ENCODE data around the gene SLC22A5.
"Not testable (repeated sequence)": the region's sequence is repeated elsewhere in the genome, so short reads cannot be mapped to it uniquely, and the experiment has no call there.

SLC22A5 gene

DNA sequence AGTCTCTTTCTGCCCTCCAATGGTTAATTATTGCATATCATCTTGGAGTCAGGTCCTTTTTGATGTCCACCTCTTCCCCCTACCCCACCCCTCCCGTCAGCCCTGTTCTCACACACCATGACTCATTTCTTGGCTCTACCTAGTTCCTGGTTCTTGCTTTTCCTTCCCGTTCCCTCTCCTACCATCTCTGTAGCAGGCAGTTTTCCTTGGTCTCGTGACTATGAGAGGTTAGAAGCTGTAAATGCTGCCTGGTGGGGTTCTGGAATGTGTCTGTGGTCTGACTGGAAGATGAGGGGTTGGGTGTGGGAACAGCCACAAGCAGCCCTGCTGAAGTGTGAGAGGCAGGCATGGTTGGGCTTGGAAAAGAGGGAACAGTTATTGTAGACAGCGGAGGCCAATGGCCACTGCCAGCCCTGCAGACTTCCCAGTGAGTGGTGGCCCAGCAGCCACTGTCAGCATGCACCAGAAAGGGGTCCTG, 18.2 kb downstream of the SLC22A5 start:
- DNase-seq (ENCODE audit: low spot score), result peak; percentile 99
- peak; percentile 97 for FAIRE-seq

DNA sequence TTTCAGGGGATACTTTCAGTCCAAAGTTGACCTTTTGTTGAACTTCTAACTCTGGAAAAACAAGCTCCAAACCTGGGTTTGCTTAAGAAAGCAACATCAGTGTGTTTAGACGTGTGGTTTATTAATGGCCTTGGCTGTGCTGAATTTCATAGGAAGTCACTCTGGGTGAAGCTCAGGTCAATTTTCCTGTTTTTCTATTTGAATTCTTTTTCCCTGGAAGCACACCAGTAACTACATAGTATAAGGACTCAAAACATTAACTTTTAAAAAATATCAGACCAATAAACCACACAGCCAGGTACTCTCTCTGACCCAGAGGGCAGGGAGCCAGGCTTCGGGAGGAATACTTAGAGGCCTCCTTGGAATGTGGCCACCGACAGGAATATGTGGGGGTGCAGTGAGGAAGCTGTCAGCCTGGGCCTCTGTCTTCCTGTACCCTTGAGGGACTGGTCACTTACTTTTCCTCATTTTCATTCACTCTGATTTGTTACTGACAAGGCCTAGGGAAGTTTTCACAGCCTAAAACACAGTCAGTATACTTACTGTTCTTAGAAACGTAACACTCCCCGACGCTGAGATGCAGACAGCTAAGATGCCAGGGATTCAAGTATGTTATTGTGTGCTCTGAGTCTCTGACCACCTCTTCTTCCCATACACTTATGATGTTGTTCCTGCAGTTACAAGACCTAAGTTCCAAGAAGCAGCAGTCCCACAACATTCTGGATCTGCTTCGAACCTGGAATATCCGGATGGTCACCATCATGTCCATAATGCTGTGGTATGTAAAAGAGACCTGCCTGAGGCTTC, 18.9 kb downstream of the SLC22A5 start:
- FAIRE-seq (peak; percentile 70), DNase-seq (ENCODE audit: low spot score) (peak; percentile 35)

DNA sequence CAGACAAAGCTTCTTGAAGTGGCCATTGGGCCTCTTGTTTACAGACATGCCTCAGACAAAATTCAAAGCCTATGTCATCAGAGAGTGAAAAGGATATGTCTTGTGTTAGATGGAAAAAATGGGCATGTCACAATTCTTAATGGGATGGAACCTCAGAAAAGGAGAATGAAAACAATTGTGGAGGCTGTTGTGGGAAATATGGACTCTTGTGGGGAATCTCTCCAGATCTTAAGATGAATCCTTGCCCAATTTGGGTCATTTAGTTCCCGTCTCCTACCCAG, 19.5 kb downstream of the SLC22A5 start:
- DNase-seq (ENCODE audit: low spot score) (no peak), FAIRE-seq (no peak)

DNA sequence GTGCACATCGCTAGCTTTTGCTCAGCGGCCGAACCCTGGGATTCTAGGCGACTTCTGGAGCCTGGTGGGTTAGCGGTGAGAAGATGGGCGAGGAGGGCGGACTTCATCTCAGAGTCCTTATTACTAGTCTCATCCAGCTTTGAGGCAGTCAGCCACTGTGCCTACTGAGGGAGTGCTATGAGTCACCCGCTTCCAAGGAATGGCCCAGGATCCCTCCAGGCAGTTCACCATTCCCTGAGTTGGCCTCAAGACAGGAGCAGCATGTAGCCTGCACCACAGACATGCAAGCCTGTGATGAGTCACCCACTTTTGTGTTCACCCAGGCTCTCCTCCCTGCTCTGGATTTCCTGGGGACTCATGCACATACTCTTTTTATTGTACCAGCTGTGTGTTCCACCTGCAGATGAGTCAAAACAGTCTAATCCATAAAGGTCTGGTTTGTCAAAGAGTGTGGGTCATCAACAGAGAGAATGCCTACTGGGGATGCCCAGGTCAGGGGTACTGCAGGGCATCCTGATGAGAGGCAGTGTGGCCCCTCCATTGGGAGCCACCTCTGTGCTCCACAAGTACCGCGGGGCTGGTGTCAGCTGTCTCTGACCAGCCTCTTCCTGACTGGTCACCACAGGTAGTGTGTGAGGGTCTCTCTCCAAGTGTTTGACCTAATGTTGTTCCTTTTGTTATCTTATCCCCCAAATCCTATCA, 20.2 kb downstream of the SLC22A5 start:
- FAIRE-seq (peak; percentile 98), DNase-seq (ENCODE audit: low spot score) (peak; percentile 99)

DNA sequence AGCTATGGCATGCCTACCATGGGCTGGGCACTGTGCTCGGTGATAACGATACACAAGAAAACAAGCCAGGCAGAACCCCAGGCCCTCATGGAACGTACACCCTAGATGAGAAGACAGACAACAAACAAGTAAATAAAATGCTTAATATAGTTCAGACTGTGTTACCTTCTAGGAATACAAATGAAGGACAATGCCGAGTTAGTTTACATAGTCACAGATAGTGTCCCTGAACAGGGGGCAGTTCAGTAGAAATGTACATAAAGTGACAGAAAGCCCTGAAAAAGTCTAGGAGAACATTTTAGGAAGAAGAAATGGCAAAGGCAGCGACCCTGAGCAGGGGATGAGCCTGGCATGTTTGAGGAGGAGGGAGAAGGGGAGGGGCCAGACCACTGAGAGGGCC, 21.7 kb downstream of the SLC22A5 start:
- DNase-seq (ENCODE audit: low spot score) (no peak), FAIRE-seq (no peak)

DNA sequence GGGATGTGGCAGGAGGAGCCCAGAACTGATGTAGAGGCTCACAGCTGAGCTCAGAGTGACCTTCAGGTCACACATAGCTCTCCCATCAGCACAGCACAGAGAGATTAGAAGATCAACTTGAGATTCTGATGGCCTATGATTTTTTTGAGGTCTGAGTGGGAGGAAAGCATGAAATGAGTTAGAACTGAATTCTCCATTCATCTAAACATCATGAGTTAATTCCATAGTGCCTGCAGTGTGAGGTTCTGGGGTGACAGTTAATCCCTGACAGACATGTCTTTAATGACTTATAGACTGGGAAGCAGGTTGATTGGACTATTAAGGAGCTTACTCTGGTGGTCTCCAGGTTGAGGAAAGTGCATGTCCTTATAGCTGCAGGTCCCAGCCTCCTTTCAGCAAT, 22.4 kb downstream of the SLC22A5 start:
- DNase-seq (ENCODE audit: low spot score) (no peak), FAIRE-seq (no peak)

DNA sequence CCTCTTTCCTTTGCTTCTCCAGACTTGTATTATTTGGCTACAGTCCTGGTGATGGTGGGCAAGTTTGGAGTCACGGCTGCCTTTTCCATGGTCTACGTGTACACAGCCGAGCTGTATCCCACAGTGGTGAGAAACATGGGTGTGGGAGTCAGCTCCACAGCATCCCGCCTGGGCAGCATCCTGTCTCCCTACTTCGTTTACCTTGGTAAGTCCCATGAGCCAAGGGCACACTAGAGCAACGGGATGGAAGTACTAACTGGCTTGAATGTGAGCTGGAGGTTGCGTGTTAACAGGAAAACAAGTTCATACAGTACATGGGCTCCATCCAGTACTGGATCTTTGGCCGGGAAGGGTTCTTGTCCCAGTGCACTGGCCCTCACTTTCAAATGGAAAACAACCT, 22.9 kb downstream of the SLC22A5 start:
- FAIRE-seq (no peak), DNase-seq (ENCODE audit: low spot score) (no peak)

DNA sequence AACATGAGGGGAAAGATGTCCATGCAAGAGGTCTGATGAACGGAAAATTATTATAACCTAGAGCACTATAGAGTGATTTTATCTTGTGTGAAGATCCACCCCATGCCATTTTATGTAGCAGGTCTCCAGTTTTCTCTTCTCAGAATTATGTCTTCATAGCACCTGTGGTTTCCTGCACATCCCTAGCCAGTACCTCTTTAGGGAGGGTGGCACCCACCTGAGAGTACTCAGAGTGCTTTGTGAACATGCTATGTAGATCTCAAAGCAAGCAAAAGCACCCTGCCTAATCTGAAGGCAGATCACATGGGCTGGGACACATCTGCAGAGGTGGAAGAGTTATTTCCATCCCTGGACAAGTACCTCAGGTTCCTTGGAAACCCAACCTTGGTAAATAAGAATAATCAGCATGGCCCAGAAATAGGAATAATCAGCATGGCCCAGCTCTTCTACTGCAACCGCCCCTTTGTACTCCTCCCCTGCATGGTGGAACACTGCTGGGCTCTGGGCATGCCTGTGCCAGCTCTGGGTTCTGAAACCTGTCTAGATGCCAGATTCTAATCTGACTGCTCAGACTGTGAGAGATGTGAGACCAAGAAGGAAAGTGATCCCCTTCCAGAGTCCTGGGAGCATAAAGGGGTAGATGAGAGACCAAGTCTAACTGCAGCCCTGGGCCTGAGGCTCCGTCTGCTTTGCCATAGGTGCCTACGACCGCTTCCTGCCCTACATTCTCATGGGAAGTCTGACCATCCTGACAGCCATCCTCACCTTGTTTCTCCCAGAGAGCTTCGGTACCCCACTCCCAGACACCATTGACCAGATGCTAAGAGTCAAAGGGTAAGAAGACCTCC, 23.7 kb downstream of the SLC22A5 start:
- no peak for FAIRE-seq
- no peak for DNase-seq (ENCODE audit: low spot score)

DNA sequence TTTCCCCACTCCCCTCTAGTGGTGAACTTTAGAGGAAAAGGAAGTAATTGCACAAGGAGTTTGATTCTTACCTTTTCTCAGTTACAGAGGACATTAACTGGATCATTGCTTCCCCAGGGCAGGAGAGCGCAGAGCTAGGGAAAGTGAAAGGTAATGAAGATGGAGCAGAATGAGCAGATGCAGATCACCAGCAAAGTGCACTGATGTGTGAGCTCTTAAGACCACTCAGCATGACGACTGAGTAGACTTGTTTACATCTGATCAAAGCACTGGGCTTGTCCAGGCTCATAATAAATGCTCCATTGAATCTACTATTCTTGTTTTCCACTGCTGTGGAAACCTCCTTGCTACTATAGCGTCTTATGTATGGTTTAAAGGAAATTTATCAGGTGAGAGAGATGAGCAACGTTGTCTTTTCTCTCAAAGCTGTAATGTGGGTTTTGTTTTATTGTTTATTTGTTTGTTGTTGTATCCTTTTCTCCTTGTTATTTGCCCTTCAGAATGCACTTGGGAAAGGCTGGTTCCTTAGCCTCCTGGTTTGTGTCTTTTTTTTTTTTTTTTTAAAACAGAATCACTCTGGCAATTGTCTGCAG, 25.3 kb downstream of the SLC22A5 start:
- DNase-seq (ENCODE audit: low spot score) (no peak), FAIRE-seq (no peak)

DNA sequence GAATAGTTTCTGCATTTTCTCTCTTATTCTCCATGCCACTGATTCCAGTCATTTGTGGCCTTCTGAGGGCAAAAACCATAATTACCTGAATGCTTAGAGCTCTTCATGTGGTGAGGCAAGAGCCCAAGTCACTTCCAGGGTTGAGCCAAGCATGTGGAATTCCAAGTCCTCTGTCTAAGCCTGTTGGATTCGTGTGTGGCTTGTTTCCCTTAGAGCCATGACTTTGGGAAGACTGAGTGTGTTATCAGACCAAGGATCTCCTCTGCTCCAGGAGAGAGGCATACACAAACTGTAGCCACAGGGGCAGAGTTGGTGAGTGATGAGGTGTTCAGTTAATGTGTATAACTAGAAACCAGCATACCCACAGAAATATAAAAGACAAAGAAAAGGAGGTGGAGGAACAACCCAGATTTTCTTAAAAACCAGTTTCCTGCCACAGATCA, 27.1 kb downstream of the SLC22A5 start:
- DNase-seq (ENCODE audit: low spot score), result no peak
- FAIRE-seq, result no peak

DNA sequence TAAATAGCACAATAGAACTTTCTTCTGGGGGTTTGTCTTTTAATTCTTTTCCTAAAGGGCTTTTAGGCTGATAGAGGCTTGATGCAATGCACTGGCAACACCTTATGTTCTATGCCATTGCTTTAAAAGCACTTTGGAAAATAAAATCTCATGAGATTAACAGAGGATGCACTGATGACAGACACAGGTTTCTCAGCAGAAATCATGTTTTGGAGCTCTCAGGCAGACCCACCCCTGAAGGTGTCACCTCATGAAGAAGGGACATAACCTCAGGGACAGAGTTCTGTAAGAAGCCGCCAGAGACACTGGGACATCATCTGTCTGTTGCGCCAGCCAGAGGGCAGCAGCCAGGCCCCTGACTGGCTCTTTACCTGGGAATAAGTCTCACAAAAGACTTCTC, 27.7 kb downstream of the SLC22A5 start:
- FAIRE-seq, result no peak
- DNase-seq (ENCODE audit: low spot score), result no peak

DNA sequence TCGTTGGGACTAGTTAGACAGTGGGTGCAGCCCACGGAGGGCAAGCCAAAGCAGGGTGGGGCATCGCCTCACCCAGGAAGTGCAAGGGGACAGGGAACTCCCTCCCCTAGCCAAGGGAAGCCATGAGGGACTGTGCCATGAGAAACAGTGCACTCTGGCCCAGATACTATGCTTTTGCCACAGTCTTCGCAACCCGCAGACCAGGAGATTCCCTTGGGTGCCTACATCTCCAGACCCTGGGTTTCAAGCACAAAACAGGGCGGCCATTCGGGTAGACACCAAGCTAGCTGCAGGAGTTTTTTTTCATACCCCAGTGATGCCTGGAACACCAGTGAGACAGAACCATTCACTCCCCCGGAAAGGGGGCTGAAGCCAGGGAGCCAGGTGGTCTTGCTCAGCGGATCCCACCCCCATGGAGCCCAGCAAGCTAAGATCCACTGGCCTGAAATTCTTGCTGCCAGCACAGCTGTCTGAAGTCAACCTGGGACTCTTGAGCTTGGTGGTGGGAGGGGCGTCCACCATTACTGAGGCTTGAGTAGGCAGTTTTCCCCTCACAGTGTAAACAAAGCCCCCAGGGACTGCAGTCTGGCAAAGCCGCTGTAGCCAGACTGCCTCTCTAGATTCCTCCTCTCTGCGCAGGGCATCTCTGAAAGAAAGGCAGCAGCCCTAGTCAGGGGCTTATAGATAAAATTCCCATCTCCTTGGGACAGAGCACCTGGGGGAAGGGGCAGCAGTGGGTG, 28.6 kb downstream of the SLC22A5 start:
- FAIRE-seq; DNase-seq (ENCODE audit: low spot score): not testable (repeated sequence)

DNA sequence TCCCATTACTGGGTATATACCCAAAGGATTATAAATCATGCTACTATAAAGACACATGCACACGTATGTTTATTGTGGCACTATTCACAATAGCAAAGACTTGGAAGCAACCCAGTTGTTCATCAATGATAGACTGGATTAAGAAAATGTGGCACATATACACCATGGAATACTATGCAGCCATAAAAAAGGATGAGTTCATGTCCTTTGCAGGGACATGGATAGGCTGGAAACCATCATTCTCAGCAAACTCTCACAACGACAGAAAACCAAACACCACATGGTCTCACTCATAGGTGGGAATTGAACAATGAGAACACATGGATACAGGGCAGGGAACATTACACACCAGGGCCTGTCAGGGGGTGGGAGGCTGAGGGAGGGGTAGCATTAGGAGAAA, 34.5 kb downstream of the SLC22A5 start:
- DNase-seq (ENCODE audit: low spot score); FAIRE-seq: not testable (repeated sequence)

DNA sequence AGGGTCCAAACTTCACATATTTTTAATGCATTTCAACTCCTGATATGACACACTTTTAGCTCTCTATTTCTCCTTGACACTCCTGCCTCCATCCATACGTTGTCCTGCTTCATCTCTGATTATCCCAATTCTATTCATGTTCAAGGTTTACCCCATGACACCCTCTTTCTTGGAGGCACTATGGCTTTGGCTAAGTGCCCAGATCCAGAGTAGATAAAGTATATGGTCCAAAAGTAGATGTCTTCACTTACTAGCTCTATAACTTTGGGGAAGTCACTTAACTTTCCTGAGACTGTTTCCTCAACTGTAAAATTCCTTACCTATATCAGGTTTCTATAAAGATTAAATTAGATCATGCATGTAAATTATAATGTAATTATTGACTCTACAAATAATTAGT, 36.1 kb downstream of the SLC22A5 start:
- DNase-seq (ENCODE audit: low spot score), result no peak
- no peak for FAIRE-seq

DNA sequence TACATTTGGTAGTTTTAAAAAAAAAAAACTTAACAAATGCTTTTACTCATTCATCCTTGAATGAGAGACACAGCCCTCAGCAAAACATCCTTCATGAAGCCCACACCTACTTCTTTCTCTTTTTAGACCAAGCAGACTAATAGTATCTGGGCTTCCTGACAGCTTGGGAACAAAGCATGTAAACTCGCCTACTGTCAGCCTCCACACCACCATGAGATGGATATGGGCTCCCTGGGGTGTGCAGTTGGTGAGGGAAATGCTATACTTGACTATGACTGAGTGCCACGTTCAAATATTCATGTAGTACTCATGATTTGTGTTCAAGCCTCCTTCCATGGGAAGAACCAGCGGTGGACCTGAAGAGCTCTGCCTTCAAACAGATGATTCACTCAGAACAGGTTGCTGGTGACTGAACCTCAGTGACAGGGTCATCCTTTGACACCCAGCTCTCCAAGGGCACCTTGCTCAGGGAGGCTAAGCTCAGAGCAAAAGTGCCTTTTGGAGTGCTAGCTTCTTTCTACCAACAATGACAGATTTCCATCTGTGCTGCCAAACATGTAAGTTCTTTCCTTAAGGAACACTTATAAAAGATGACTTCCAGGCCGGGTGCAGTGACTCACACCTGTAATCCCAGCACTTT, 36.8 kb downstream of the SLC22A5 start:
- DNase-seq (ENCODE audit: low spot score) (no peak), FAIRE-seq (no peak)

DNA sequence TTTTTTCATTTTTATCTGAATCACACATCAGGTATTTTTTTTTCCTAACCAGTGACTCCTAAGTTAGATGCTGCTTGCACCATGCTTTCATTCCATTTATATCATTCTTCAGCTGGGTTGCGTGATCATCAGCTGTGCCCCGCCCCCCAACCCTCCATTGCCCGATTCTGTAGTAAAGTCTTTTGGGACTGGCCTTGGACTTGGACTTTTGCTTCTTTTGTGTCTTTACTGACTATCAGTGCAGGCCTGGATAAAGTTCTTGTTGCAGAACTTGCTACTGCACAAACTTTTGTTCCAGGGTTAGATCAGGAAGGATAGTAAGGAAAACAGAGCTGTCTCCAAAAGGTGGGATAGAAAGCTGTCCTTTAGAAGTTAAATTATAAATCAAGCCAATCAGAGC, 38.5 kb downstream of the SLC22A5 start:
- FAIRE-seq (no peak), DNase-seq (ENCODE audit: low spot score) (no peak)

DNA sequence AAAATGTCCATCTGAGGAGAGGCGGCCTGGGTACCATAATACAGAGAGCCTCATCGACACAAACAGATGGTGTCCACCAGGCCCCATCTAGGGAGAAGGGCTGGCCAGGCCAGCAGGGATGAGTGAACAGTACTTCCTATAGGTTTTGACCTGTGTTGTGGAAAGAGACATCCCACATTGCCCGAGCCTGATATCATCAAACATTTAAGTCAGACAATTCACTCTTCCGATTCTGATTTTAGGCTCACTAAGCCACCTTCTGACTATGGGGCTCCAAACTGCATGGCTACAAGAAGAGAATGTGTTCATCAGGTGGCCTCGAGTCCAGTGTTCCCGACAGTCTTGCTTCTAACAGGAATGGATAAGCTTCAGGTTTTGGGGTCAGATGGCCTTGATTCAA, 38.9 kb downstream of the SLC22A5 start:
- no peak for DNase-seq (ENCODE audit: low spot score)
- no peak for FAIRE-seq

DNA sequence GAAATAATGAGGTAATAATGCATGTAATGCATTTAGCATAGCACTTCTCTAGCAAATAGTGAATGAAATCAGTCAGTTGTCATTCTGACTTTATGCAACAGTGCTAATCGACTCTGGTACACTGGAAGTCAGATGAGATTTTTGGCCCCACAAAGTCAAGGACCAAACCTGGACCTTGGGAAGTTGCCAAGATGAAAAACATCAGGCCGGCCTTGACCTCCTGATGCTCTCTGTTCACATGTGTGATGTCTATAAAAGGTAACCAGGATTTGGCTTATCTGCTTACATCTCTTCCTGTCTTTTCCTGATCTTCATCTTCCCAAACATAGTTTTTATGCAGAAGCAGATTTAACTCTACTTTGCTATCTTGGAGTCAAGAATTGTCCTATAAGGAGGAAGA, 39.5 kb downstream of the SLC22A5 start:
- DNase-seq (ENCODE audit: low spot score) (no peak), FAIRE-seq (no peak)

DNA sequence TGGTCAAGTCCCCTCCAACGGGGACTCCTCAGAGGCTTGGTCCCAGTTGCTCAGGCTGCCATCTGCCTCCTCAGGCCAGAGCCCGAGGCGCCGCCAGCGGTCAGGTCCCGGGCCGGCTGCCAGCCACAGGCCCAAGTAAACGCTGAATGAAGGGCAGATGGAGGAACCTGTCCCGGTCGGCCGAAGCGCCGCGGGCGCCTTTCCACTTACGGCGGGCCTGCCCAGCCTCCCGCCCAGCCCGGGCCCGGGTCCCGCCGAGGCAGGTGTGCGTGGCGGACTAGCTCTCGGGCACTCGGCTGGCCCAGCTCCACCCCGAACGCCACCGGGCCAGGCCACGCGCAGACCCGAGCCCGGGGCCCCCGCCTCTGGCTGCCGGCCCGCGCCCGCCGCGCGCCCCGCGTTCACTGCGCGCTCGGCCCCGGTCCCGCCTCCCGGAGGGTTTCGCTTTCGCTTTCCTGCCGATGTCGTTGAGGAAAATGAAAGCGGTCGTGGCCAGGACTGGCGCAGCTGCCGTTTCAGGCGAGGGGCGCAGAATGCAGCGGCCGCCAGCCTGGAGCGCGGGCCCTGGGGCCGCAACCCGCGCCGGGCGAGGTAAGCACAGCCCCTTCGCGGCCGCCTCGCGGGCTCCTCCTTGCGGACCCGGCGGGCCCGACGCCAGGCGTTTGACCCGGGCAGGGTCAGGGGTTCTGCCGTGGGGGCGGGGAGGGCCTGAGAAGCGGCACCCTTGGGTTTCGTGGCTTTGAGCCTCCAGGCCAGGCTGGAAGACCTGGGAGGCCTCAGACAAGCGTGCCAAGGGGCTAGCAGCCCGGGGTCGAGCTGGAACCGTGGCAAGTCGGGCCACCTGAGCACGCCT, 41.2 kb downstream of the SLC22A5 start:
- FAIRE-seq (no peak), DNase-seq (ENCODE audit: low spot score) (peak; percentile 63)

Data from RCC 7860 (cell line).